IMR-90 (cell line): ENCODE measurements around the gene ANKRD33B. TPM values are rescaled to one million over a fixed set of nuclear protein-coding genes. Genes with fewer than 3 reads are reported as not detected.
"Not testable (repeated sequence)": the region's sequence is repeated elsewhere in the genome, so short reads cannot be mapped to it uniquely, and the experiment has no call there.

Experiments used
- ATAC-seq: fragments of 200-7000 bp; cut with Tn5 transposase; 2 replicates; pipeline ENCODE4 v1.9.1; 2020; ENCODE audit warnings: low read depth, mild to moderate bottlenecking, moderate library complexity
- BruUV-seq: library from RNA; stranded (reverse); fragments of 400-500 nt; replicated peaks from 2 replicates; lab custom pipeline; 2021; lab: Mats Ljungman, UMichigan
- CTCF ChIA-PET: fragments of 300-600 bp; formaldehyde crosslinking; extraction: SDS; loops from one replicate; lab custom pipeline; 2021; ENCODE audit warnings: antibody characterized with exemption; lab: Yijun Ruan, JAX
- POLR2A ChIA-PET: fragments of 300-600 bp; sonication (Branson Sonifier 250); formaldehyde crosslinking; loops from one replicate; lab custom pipeline; 2022; ENCODE audit warnings: antibody characterized with exemption; ENCODE audit not compliant: unreplicated experiment; lab: Charles Lee
- DNase-seq: peaks from one replicate; pipeline ENCODE4 v3.0.0; 2013
- H2AFZ ChIP-seq: replicated peaks from 2 replicates; pipeline ENCODE3; 2013; ENCODE audit warnings: low read length, mild to moderate bottlenecking; ENCODE audit not compliant: poor library complexity
- H2AK5ac ChIP-seq: 2 replicates; pipeline ENCODE4 v1.6.1; 2013; ENCODE audit warnings: low read depth, low read length, inconsistent platforms
- H2AK9ac ChIP-seq: replicated peaks from 2 replicates; pipeline ENCODE3; 2013; ENCODE audit warnings: mild to moderate bottlenecking, low read depth, low read length, moderate library complexity; ENCODE audit not compliant: poor library complexity
- H2BK120ac ChIP-seq: 2 replicates; pipeline ENCODE4 v1.6.1; 2013; ENCODE audit warnings: low read depth, low read length, inconsistent platforms
- H2BK15ac ChIP-seq: 3 replicates; pipeline ENCODE4 v1.6.1; 2013; ENCODE audit warnings: low read depth, low read length, inconsistent platforms
- H2BK20ac ChIP-seq: 2 replicates; pipeline ENCODE4 v1.6.1; 2013; ENCODE audit warnings: low read depth, mild to moderate bottlenecking, inconsistent platforms, low read length, moderate library complexity
- H2BK5ac ChIP-seq: 2 replicates; pipeline ENCODE4 v1.6.1; 2013; ENCODE audit warnings: mild to moderate bottlenecking, low read depth, low read length, inconsistent platforms; ENCODE audit not compliant: poor library complexity, severe bottlenecking
- H3K14ac ChIP-seq: replicated peaks from 2 replicates; pipeline ENCODE4 v1.6.1; 2013; ENCODE audit warnings: low read depth, low read length, inconsistent platforms
- H3K18ac ChIP-seq: 2 replicates; pipeline ENCODE4 v1.6.1; 2013; ENCODE audit warnings: low read depth, low read length, control low read depth
- H3K23ac ChIP-seq: 2 replicates; pipeline ENCODE4 v1.6.1; 2013; ENCODE audit warnings: low read depth, low read length, inconsistent platforms
- H3K27ac ChIP-seq: 2 replicates; pipeline ENCODE4 v1.5.1; 2013; ENCODE audit warnings: mild to moderate bottlenecking, control low read depth, low read length; ENCODE audit not compliant: insufficient read depth
- H3K27me3 ChIP-seq: 2 replicates; pipeline ENCODE4 v1.6.1; 2013; ENCODE audit warnings: low read length; ENCODE audit not compliant: control insufficient read depth, insufficient read depth
- H3K36me3 ChIP-seq: 2 replicates; pipeline ENCODE4 v1.6.1; 2013; ENCODE audit warnings: low read length, mixed read lengths; ENCODE audit not compliant: control insufficient read depth, insufficient read depth
- H3K4ac ChIP-seq: 2 replicates; pipeline ENCODE4 v1.6.1; 2013; ENCODE audit warnings: low read depth, low read length, inconsistent platforms
- H3K4me1 ChIP-seq: 2 replicates; pipeline ENCODE4 v1.6.1; 2013; ENCODE audit warnings: low read length, mixed read lengths; ENCODE audit not compliant: control insufficient read depth, insufficient read depth
- H3K4me2 ChIP-seq: 2 replicates; pipeline ENCODE4 v1.6.1; 2013; ENCODE audit warnings: low read depth, mild to moderate bottlenecking, control low read depth, low read length, moderate library complexity
- H3K4me3 ChIP-seq: 2 replicates; pipeline ENCODE4 v1.5.1; 2013; ENCODE audit warnings: low read depth, mild to moderate bottlenecking, control low read depth, low read length, moderate library complexity; ENCODE audit not compliant: insufficient read depth
- H3K56ac ChIP-seq: 2 replicates; pipeline ENCODE4 v1.6.1; 2013; ENCODE audit warnings: low read length, inconsistent platforms; ENCODE audit not compliant: insufficient read depth; ENCODE audit errors: extremely low read depth
- H3K79me1 ChIP-seq, 2 experiments: 2 replicates each; pipeline ENCODE4 v1.6.1; 2013; ENCODE audit warnings: low read length in 2 of 2, inconsistent platforms in 1 of 2, low read depth in 1 of 2
- H3K9ac ChIP-seq: 2 replicates; pipeline ENCODE4 v1.6.1; 2013; ENCODE audit warnings: low read depth, low read length, control low read depth
- H3K9me1 ChIP-seq: 2 replicates; pipeline ENCODE4 v1.6.1; 2013; ENCODE audit warnings: low read length, inconsistent platforms; ENCODE audit not compliant: insufficient read depth
- H3K9me3 ChIP-seq: 2 replicates; pipeline ENCODE4 v1.6.1; 2013; ENCODE audit warnings: low read length; ENCODE audit not compliant: control insufficient read depth, insufficient read depth
- H4K20me1 ChIP-seq: 2 replicates; pipeline ENCODE4 v1.6.1; 2013; ENCODE audit warnings: low read length, inconsistent platforms; ENCODE audit not compliant: insufficient read depth
- H4K5ac ChIP-seq: 2 replicates; pipeline ENCODE4 v1.6.1; 2013; ENCODE audit warnings: mild to moderate bottlenecking, low read depth, low read length, control low read depth
- H4K8ac ChIP-seq, 2 experiments: 2 replicates each; pipeline ENCODE4 v1.6.1; 2013; ENCODE audit warnings: low read depth in 2 of 2, low read length in 2 of 2, control low read depth in 1 of 2, inconsistent platforms in 1 of 2
- H4K91ac ChIP-seq: 2 replicates; pipeline ENCODE4 v1.6.1; 2013; ENCODE audit warnings: low read depth, low read length, inconsistent platforms; ENCODE audit not compliant: insufficient read depth
- CTCF ChIP-seq: conservative IDR thresholded peaks from 2 replicates; pipeline ENCODE4 v1.5.1; 2012; ENCODE audit warnings: mild to moderate bottlenecking, low read depth, low read length, improper control_type of control experiment
- MAZ ChIP-seq: IDR thresholded peaks from 2 replicates; pipeline ENCODE4 v1.6.1; 2012; ENCODE audit warnings: low read depth, mild to moderate bottlenecking, low read length, improper control_type of control experiment, moderate library complexity, borderline replicate concordance
- WGBS, 2 experiments: methylation state at CpG; one replicate each; pipeline versions ENCODE4 v1.1.5 to v1.1.7; 2013; ENCODE audit warnings: missing lambda C conversion rate in 2 of 2; ENCODE audit not compliant: insufficient read length in 1 of 2; ENCODE audit errors: extremely low coverage in 2 of 2; 5-methylcytosine and 5-hydroxymethylcytosine counted together
- dilution Hi-C: fragments of 300-500 bp; cut with HindIII; formaldehyde crosslinking; loops from one replicate; pipeline ENCODE4 v1.14.3; 2018; ENCODE audit warnings: low sequenced_read_pairs; ENCODE audit not compliant: unreplicated experiment
- in situ Hi-C: fragments of 300-500 bp; cut with MboI; formaldehyde crosslinking; loops from 3 replicates; pipeline ENCODE4 v1.14.3; 2019; ENCODE audit warnings: low sequenced_read_pairs, inconsistent platforms, mixed read lengths
- intact Hi-C: fragments of 100-400 bp; cut with micrococcal nuclease; formaldehyde crosslinking; loops from 2 replicates; pipeline ENCODE4 v1.10.0; 2022
- polyA plus RNA-seq, 3 experiments: library from polyadenylated mRNA; depleted of rRNA; stranded (reverse); fragments of >200 nt; gene quantifications; 2 replicates each; pipeline ENCODE4 v1.2.3, GENCODE V29; 2012; ENCODE audit warnings: low replicate concordance in 1 of 3
- total RNA-seq: library from RNA; depleted of rRNA; stranded (reverse); fragments of >200 nt; gene quantifications from 2 replicates; pipeline ENCODE4 v1.2.3, GENCODE V29; 2012

ANKRD33B gene
- total and polyA plus RNA-seq, 2 of the 4 experiments (the other 2 are of a cell fraction): 2.5 to 3.3 TPM

GRCh38 chr5:10548418-10549122 is 15.3 kb upstream of the ANKRD33B start:
- Histone ChIP-seq H2BK20ac (no peak overlapping the region), H3K4me1 (peaks cover 22% of the 10 kb centered on the region), H3K36me3 (no peaks in the 10 kb centered on the region), H3K23ac (no peak overlapping the region), H3K9me1 (peaks cover 27% of the 10 kb centered on the region), H4K5ac (no peak overlapping the region), H3K9me3 (no peaks in the 10 kb centered on the region), H3K9ac (no peak overlapping the region), H3K27ac (no peak overlapping the region), H2BK15ac (peak overlapping the region; percentile 37; the same call in 1 of the 3 replicates), H3K4me3 (no peak overlapping the region), H3K56ac (no peak overlapping the region), H3K4ac (0 out of 2 replicates have a peak overlapping the region, but pooled peaks have one; percentile 64), H2AK5ac (peak overlapping the region; percentile 83), H2BK120ac (peak overlapping the region; percentile 27; the same call in 1 of the 2 replicates), H2AK9ac (no peak overlapping the region), H3K27me3 (peaks cover 2% of the 10 kb centered on the region), H4K8ac (no peak overlapping the region), H2AFZ (peak overlapping the region; percentile 43), H4K91ac (peak overlapping the region; percentile 9; the same call in 1 of the 2 replicates), H3K18ac (no peak overlapping the region), H3K14ac (no peak overlapping the region), H3K4me2 (no peak overlapping the region), H3K79me1 (peaks cover 0 to 9% of the 10 kb centered on the region in 2 experiments; a peak in 2 of 4 replicates), H2BK5ac (no peak overlapping the region), H4K20me1 (no peaks in the 10 kb centered on the region)
- no peak for ATAC-seq
- BruUV-seq: no TSS peak
- ChIA-PET CTCF (no interaction called here), POLR2A (no interaction called here)
- no peak for DNase-seq
- in situ Hi-C loops: no loop called here
- intact Hi-C loops: no loop called here
- TF ChIP-seq MAZ (no peak), CTCF (no peak)
- WGBS, 2 experiments: 90% methylated on average over 45 of the region's 48 CpGs; no CpG with 5 or more reads in 1 of the 2 experiments
- dilution Hi-C loops: no loop called here

- H3K4me3 ChIP-seq, H3K27me3 ChIP-seq, H2BK5ac ChIP-seq, H3K4me2 ChIP-seq, H3K9me3 ChIP-seq, H3K79me1 ChIP-seq, H3K18ac ChIP-seq, DNase-seq, H2AK9ac ChIP-seq, H4K8ac ChIP-seq, ATAC-seq, H3K36me3 ChIP-seq, H3K27ac ChIP-seq, H2AFZ ChIP-seq, H3K56ac ChIP-seq, H4K5ac ChIP-seq, H3K9ac ChIP-seq, POLR2A ChIA-PET, H3K23ac ChIP-seq, in situ Hi-C loops, BruUV-seq, dilution Hi-C loops, CTCF ChIA-PET, intact Hi-C loops, H4K20me1 ChIP-seq: not testable (repeated sequence)
- H2AK5ac ChIP-seq: peak overlapping the region; percentile 83
- H3K14ac ChIP-seq: peak overlapping the region; percentile 69; the same call in 1 of the 2 replicates
- peaks cover 22% of the 10 kb centered on the region for H3K4me1 ChIP-seq
- H3K4ac ChIP-seq: peak overlapping the region; percentile 64
- peak overlapping the region; percentile 84 for H2BK20ac ChIP-seq
- peak overlapping the region; percentile 84; the same call in 2 of the 3 replicates for H2BK15ac ChIP-seq
- H2BK120ac ChIP-seq: peak overlapping the region; percentile 70
- H4K91ac ChIP-seq: peak overlapping the region; percentile 69
- WGBS, 2 experiments: 95% methylated on average over 23 of the region's 30 CpGs; no CpG with 5 or more reads in 1 of the 2 experiments
- H3K9me1 ChIP-seq: peaks cover 27% of the 10 kb centered on the region
These were observed 14.8 kb upstream of the ANKRD33B start for GRCh38 chr5:10549123-10549514.
